GM21447 (cell line): ENCODE measurements around the gene IGFL4.

Experiments used
- ATAC-seq: cut with Tn5 transposase; IDR thresholded peaks from one replicate; pipeline ENCODE4 v1.9.1; 2021; ENCODE audit not compliant: unreplicated experiment

Gene IGFL4

GRCh38 chr19:46022061-46022430, 18.8 kb downstream of the IGFL4 start:
- ATAC-seq, result no peak

DNA sequence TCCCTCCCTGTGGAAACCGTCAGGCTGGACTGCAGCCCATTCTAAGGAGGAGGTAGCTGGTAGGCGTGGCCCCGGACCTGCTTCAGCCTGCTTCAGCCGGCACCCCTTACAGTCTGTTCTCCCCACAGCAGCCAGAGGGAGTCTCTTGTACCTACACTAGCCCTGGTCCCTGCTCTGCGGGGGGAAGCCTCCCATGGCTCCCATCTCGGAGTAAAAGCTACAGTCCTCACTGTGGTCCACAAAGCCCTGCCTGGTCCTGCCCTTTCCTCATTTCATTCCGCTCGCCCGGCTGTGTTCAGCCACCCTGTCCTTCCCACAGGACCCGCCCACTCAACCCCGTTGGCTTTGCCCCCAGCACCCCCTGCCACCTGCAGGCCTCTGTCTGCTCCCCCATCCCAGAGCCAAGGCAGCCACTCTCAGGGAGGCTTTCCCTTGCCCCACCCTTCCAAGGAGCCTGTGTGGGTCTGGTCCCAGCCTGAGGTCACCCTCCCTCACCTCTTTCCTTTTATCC, 19.2 kb downstream of the IGFL4 start:
- no peak for ATAC-seq

- no peak for ATAC-seq
Observed at GRCh38 chr19:46020819-46021125, 20.0 kb downstream of the IGFL4 start.

DNA sequence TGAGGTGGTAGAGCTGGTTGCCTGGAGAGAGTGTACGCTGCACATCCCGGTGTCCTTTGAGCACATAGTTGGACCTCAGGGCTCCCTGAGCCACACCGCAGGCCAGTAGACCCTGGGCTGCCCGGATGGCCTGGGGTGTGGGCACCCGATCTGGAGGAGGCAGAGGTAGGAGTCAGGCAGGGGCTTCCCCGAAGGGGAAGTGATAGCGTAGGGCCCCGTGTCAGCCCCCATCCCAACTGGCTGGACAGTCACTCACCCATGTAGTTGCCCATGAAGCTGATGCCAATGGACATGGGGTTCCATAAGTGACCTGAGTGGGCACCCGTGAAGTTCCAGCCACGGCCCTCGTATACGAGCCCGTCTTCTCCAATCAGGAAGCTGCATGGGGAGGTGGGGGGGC, 21.5 kb downstream of the IGFL4 start:
- no peak for ATAC-seq

- ATAC-seq, result no peak
Observed at GRCh38 chr19:46018729-46019251, 22.0 kb downstream of the IGFL4 start.

DNA sequence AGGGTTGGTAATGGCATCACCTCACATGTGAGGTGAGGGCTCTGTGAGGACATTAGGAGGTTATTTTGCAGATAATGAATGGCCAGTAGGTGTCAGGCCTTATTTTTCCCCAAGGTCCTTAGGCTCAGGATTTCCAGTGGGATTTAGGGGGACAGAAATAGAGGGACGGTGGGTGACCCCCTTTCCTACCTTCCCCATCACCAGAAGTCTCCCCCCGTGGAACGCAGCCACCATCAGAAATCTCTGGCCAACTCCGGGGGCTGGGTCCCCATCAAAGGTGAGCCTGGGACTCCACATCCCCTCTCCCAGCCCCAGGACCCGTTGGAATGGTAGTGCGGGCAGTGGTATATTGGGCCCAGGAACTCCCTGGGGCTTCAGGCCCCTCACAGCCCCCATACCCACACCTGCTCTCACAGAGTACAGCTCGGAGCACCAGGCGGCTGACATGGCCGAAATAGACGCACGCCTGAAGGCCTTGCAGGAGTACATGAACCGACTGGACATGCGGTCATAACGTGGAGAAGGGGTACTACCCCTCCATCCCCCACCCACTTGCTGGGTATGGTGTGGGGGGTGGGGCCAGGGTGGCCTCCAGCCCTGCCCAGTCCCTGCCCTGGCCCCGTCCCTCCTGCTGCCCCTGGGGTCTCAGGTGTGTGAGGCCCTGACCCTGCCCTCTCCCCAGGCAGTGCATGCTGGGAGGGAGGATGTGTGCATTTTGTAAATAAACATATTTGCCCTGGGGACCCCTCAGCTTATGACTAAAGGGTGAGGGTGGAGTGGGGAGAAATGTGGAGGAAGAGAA, 22.7 kb downstream of the IGFL4 start:
- no peak for ATAC-seq

- no peak for ATAC-seq
Observed at GRCh38 chr19:46017095-46017429, 23.7 kb downstream of the IGFL4 start.

GRCh38 chr19:46016426-46017094, 24.2 kb downstream of the IGFL4 start:
- no peak for ATAC-seq

- no peak for ATAC-seq
Observed at GRCh38 chr19:46015687-46016425, 24.9 kb downstream of the IGFL4 start.

DNA sequence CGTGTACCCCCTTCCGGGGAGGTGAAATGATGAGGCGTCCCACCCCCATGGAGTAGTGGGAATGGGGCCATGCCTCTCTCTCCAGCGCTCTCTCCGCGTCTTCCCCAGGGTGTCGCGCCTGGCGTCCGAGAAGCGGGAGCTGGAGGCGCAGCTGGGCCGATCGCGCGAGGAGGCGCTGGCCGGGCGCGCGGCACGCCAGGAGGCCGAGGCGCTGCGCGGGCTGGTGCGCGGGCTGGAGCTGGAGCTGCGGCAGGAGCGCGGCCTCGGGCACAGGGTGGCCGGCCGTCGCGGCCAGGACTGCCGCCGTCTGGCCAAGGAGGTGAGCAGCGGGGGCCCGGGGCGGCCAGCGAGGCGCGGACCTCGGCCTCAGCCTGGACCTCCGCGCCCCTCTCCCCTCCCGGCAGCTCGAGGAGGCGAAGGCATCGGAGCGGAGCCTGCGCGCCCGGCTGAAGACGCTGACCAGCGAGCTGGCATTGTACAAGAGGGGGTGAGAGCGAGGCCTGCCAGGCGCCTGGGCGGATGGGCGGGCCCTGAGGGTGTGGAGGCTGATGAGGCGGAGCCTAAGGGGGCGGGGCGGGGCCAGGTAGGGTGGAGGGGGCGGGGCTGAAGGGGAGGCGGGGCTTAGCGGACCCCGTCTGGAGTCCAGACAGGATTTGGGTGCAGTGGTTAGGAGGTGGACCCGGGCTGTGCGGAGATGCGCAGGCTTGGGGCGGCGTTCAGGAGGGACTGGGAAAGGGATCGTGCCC, 25.7 kb downstream of the IGFL4 start:
- no peak for ATAC-seq

GRCh38 chr19:46014534-46014933, 26.3 kb downstream of the IGFL4 start:
- no peak for ATAC-seq

GRCh38 chr19:46009530-46010510, 31.0 kb downstream of the IGFL4 start:
- ATAC-seq, result no peak

DNA sequence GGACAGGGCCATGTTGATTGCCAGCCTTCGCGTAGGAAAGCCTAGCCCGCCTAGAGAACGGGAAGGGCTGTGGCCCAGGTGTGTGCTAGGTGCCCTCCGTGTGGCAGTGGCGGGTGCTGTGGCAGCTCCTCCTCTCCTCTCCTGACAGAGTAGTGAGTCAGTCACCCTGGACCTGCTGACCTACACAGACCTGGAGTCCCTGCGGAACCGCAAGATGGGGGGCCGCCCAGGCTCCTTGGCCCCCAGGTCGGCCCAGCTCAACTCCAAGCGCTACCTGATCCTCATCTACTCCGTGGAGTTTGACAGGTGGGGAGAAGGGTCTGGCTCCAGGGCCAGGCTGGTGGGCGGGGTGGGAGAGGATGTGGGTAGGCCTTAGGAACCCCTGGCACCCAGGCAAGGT, 34.4 kb downstream of the IGFL4 start:
- no peak for ATAC-seq

- no peak for ATAC-seq
Observed at GRCh38 chr19:46002678-46003275, 38.0 kb downstream of the IGFL4 start.

DNA sequence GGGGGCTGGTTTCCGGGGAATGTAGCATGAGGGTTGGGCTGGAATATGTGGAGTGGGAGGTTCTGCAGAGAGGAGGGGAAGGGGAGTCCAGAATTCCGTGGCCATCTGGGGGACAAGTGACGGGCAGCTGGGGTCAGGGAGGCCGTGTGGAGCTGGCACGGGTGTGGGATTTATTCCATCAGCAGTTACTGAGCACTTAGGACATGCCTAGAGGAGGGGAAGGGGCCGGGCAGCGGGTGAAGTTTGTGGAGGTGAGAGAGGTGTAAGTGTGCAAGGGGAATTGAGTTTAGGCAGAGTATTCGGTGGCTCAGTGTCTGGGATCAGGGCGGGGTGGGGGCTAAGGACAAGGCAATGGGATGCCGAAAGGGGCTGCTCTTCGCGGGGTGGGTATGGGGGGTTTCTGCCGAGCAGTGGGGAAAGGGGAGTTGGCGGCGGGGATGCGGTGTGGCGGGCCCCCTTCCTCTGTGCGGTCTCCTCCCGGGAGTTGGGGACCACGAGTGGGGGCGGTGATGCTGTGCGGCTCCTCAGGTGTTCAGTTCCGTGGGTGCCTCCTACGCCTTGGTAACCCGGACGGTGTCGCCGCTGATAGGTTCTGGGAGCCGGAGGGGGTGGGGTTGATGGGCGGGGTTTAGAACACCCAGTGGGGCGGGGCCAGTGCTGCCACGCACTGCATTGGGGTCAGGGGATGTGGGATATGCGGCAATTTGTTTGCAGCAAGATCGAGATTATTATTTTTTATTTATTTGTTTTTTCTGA, 40.1 kb downstream of the IGFL4 start:
- ATAC-seq, result no peak

DNA sequence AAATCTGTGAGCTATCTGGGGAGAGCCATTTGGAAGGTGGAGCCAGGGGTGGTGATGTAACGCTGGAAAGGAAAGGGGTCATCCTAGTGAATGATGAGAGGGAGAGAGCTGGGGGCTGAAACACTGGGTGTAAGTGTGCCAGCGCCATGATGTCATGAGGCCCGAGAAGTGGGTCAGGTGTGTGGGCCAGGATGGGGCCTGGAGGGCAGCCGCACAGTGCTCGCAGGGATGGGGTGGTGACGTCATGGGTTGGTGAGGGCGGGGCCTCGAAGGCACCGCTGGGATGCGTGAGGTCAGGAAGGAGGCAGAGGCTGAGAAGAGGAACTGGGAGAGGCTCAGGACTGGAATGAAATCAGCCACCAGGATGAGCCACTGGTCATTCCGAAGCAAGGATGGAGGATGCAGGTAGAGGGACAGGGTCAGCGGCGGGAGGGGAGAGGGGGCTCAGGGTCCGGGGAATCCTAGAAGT, 41.1 kb downstream of the IGFL4 start:
- no peak for ATAC-seq

DNA sequence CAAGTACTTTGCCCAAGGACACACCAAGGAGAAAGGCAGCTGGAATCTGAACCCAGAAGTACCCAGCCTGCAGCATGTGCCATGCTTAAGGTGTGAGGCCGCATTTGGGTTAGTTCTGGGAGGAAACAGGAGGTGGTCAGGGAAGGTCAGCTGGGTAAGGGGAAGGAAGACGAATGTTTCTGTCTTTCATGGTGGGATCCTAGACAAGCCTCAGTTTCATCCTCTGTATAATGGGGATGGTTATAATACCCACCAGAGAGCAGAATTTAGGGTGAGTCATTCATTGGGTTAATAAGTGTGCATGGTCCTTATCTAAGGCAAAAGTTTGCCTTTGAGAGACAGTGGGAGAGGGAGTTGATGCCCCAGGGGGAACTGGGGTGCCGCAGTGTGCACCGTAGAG, 42.0 kb downstream of the IGFL4 start:
- ATAC-seq, result no peak

- ATAC-seq, result no peak
Observed at GRCh38 chr19:45996933-45997332, 43.9 kb downstream of the IGFL4 start.
